GM18868 (cell line): ENCODE data around the gene SPRR1B.
"Not testable (repeated sequence)": the region's sequence is repeated elsewhere in the genome, so short reads cannot be mapped to it uniquely, and the experiment has no call there.

Experiments used
- ATAC-seq: cut with Tn5 transposase; IDR thresholded peaks from one replicate; pipeline ENCODE4 v1.9.1; 2021; ENCODE audit warnings: mild to moderate bottlenecking, moderate library complexity; ENCODE audit not compliant: unreplicated experiment

The SPRR1B gene

GRCh38 chr1:153035211-153035610 is 4.2 kb downstream of the SPRR1B start:
- ATAC-seq, result no peak

- ATAC-seq, result no peak
Measured at GRCh38 chr1:153040950-153041631, 10.1 kb downstream of the SPRR1B start, which contains the start of gene SPRR2D. Gene SPRR2D, minus strand, starts transcription at chr1:153041120. Its CDS starts 774 bp downstream, at chr1:153040346.

GRCh38 chr1:153049211-153049610 is 18.2 kb downstream of the SPRR1B start:
- no peak for ATAC-seq

GRCh38 chr1:153056111-153056510 is 25.1 kb downstream of the SPRR1B start:
- ATAC-seq, result not testable (repeated sequence)

GRCh38 chr1:153057375-153057774 is 26.4 kb downstream of the SPRR1B start, which contains the start of gene SPRR2A:
Gene SPRR2A, minus strand, starts transcription at chr1:153057512. Its CDS starts 777 bp downstream, at chr1:153056735.
- ATAC-seq, result no peak

GRCh38 chr1:153058154-153058553 is 27.2 kb downstream of the SPRR1B start:
- ATAC-seq, result no peak

- ATAC-seq, result no peak
Measured at GRCh38 chr1:153058826-153059784, 28.1 kb downstream of the SPRR1B start.

GRCh38 chr1:153070243-153070642 is 39.2 kb downstream of the SPRR1B start:
- ATAC-seq, result no peak

GRCh38 chr1:153071511-153071910 is 40.5 kb downstream of the SPRR1B start, which contains the start of gene SPRR2B:
Gene SPRR2B, minus strand, starts transcription at chr1:153071611. Its CDS starts 772 bp downstream, at chr1:153070839.
- ATAC-seq, result no peak

- ATAC-seq, result no peak
Measured at GRCh38 chr1:153072806-153073726, 42.1 kb downstream of the SPRR1B start.

GRCh38 chr1:153081736-153082135 is 50.7 kb downstream of the SPRR1B start:
- ATAC-seq, result no peak
